ENCODE results near the gene MSX2.
"Not testable (repeated sequence)": the region's sequence is repeated elsewhere in the genome, so short reads cannot be mapped to it uniquely, and the experiment has no call there.

Gene MSX2

GRCh38 chr5:174733836-174734235 lies 9.5 kb downstream of the MSX2 start:
- DNase-seq: no peak

DNA sequence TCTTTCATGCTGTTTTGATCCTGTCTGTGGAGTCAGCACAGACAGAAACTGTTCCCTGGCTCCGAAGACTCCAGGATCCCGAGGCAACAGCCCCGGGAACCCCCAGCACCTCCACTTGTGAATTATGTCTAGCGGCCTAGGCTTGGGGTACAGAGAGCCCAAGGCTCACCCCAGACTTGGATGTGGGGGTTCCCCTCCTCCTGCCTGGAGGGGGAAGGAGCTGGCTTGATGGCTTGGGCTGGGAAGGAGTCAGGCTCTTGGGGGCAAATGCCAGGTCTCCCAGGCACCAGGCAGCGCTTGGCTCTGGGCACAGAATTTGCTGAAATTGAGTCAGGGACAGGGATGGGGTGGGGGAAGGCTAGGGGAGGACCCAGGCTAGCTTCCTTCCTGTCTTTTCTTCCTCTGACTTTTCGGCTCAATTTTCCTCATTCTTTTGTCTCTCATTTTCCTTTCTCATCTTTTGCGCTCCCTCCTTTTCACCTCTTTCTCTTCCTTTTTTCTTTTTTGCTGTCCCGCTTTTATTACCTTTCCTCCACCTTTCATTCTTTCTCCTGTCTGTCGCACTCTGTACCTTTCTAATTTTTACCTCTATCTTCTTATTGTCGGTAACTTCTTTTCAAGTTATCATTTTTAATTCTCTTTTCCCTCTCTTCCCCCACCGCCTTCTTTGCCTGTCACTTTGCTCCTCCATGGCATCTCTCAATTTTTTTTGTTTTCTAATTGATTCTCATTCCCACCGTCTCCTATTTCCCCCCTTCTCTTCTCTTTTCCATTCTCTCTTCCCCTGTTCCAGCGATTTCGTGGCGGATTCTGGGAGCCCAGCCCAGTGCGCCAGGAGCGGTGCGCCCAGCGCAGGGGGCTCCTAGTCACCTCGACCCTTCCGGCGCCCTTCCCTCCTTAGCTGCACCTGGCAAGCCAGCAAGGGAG lies 10.5 kb downstream of the MSX2 start:
- no peak for DNase-seq

DNA sequence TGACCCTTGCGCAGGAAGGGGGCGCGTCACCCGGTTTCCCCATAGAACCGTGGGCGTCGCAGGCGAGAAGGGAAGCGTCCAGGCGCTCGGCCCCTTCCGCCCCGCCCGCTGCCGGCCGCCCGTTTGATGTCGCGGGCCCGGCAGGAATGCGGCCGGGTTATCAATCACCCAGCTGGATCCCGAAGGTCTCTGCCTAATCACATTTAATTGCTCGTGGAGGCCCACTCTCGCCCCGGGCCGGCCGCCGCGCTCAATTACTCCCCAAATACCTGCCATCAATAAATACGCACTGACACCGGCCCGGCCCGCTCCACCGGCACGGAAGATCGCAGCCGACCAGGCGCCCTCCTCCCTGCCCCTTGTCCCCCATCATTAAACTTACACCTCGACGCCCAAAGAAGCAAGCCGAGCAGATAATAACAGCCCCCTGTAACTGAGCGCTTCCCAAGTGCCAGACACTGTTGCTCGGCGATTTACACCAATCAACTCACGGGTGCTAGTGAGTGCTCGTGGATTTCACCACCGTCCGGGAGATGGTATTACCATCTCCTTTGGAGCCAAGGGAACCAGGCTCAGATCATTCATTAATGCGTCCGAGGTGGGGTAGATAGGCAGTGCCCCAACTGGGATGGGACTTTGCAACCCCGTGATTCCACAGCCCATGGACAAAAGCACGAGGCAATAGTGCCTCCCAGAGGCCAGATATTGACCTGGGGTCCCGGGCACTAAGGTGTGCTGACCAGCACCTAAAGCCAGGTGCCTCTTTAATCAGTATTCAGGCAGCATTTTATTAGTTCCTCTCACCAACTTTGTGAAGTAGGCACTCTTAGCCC lies 11.3 kb downstream of the MSX2 start:
- DNase-seq: no peak

- DNase-seq: no peak
These were observed 11.9 kb downstream of the MSX2 start for GRCh38 chr5:174736331-174736721.

DNA sequence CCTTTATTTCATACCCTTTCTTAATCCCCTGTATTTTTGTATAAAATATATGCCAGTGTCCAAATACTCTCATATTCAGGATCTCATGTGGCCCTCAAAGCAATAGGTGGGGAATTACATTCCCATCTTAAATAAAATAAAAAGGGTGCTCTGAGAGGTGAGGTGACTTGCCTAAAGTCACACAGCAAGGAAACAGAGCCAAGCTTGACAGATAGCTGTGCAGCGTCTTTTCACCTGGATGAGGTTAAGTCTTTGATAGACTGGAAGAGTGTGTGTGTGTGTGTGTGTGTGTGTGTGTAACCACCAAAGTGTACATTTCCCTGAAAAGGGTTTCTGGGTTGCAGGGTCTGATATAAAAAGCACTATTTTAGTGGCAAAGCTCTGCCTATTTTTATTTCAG lies 12.4 kb downstream of the MSX2 start:
- no peak for DNase-seq

GRCh38 chr5:174737330-174737729 lies 12.9 kb downstream of the MSX2 start:
- no peak for DNase-seq

DNA sequence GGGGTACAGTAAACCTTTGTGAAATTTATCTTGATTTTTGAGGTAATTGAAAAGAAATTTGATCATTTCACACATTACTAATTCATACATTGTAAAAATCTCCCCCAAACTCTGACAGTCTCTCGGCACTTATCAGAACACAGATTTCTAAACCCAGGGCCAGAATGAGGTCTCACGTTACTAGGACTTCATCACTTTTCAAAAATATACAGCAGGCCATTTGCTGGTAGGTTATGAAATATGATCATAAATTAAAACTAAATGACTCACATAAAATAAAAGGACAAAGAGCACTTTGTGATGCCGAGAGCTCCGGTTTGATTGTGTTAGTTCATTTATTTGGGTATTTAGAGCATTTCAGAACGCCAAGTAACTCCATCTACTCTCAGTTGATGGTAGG lies 17.0 kb downstream of the MSX2 start:
- no peak for DNase-seq

DNA sequence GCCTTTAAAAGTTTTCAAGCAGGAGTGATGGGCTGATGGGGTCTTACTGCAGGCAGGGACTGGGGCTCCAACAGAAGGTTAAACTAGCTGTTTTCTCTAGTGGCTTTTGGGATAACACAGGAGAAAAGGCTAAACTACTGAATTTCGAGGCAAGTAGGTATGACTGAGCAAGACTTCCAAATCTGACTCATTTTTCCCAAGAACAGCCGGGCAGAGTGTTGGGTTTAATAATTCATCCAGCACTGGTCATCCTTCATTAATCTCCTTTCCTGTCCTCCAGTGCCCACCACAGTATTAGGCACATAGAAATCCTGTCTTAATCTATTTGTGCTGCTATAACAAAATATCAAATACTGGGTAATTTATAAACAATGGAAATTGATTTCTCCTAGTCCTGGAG lies 20.5 kb downstream of the MSX2 start:
- DNase-seq: no peak

GRCh38 chr5:174745590-174746103 lies 21.3 kb downstream of the MSX2 start:
- DNase-seq: no peak

DNA sequence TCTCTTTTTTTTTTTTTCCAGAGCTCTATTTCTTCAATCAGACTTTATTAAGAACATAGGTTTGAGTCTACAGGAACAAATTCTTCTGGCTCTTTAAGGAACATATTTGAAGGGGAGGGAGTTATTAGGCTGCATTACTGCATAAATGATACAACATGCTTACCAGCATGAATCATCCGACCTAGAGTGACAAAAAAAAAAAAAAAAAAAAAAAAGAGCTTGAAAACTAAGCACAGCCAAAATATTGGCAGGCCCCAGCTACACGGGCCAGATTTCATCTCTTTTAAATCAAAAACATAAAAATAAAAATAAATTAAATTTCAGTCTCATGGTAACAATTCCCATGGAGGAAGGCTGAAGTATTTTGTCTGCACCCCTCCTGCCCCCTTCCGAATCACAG lies 26.3 kb downstream of the MSX2 start:
- DNase-seq: no peak

- DNase-seq: no peak
These were observed 27.0 kb downstream of the MSX2 start for GRCh38 chr5:174751154-174752000.

- DNase-seq: no peak
These were observed 27.7 kb downstream of the MSX2 start for GRCh38 chr5:174752121-174752520.

DNA sequence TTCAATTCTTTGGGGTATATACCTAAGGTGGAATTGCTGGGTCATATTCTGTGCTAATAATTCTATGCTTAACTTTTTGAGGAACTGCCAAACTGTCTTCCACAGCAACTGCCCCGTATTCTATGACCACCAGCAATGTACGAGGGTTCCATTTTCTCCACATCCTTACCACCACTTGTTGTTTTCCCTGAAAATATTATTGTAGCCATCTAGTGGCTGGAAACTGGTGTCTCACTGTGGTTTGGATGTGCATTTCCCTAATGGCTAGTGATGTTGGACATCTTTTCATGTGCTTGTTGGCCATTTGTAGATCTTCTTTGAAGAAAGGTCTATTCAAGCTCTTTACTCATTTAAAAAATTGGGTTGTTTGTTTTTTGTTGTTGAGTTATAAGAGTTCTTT lies 30.7 kb downstream of the MSX2 start:
- DNase-seq: peak in 1 of 2 experiments; percentile 25

- DNase-seq: no peak
These were observed 34.7 kb downstream of the MSX2 start for GRCh38 chr5:174759091-174759490.

- no peak for DNase-seq
These were observed 36.3 kb downstream of the MSX2 start for GRCh38 chr5:174760721-174761120.

DNA sequence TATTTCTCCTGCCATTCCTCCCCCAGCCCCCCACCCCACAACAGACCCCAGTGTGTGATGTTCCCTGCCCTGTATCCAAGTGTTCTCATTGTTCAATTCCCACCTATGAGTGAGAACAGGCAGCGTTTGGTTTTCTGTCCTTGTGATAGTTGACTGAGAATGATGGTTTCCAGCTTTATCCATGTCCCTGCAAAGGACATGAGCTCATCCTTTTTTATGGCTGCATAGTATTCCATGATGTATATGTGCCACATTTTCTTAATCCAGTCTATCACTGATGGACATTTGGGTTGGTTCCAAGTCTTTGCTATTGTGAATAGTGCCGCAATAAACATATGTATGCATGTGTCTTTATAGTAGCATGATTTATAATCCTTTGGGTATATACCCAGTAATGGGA lies 37.0 kb downstream of the MSX2 start:
- DNase-seq: not testable (repeated sequence)

- no peak for DNase-seq
These were observed 39.9 kb downstream of the MSX2 start for GRCh38 chr5:174764309-174764708.

DNA sequence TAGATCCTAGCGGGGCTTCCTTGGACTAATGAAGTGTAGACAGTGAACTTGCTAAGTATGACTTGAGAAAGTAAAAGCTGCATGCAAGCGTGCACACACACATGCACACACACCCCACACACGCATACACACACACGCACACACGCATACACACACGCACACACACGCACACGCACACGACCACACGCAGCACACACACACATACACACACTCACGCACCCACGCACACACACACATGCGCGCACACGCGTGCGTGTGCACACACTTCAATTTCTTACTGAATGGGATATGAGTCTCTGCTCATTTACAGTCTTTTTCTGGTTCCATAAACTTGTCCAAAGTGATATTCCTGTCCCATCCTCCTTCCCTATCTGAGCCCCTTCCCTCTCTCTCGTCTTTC lies 41.2 kb downstream of the MSX2 start:
- DNase-seq: no peak

GRCh38 chr5:174767670-174768069 lies 43.3 kb downstream of the MSX2 start:
- no peak for DNase-seq

DNA sequence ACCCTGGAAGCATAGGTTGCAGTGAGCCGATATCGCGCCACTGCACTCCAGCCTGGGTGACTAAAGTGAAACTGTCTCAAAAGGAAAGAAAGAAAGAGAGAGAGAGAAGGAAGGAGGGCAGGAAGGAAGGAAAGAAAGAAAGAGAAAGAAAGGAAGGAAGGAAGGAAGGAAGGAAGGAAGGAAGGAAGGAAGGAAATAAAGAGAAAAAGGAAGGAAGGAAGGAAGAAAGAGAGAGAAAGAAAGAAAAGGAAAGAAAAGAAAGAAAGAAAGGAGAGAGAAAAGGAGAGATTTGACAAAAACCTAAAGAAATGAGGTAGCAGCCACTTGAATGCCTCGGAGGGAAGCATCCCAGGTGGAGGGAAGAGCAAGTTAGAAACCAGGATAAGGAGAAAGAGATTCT lies 44.6 kb downstream of the MSX2 start:
- DNase-seq: no peak

- DNase-seq: no peak
These were observed 49.0 kb downstream of the MSX2 start for GRCh38 chr5:174773371-174773770.

DNA sequence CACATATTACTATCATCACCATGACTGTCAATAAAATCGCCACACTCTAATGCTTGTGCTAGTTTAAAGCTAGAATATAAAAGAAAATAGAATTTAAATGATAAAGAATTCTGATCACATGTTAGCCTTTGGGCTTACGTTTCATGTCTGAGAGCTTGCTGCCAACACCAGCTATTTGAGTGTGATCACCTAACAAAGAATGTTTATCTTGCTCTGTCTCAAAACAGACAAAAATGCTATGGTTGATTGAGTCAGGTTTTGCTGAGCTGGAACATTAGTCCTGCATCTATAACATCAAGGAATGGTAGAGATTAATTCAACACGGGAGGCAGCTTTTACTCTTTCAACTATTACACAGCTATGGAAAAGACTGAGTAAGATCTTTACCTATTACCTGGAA lies 50.7 kb downstream of the MSX2 start:
- no peak for DNase-seq

DNA sequence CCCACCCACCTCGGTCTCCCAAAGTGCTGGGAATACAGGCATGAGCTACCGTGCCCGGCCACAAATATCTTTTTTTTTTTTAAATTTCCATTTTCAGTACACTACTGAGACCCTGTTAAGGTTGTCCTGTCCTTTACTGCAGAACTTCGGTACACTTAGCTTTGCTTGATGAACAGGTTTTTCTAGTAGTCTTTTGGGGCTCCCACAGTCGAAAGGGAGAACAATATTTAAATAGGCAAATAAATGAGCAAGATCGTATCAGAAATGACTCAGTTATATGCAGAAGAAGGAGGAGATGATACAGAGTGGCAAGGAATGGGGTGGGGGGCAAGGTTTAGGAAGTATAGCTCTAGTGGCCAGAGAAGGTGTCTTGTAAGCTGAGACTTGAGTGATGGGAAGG lies 52.7 kb downstream of the MSX2 start:
- no peak for DNase-seq
